Left ventricle myocardium superior (tissue), 1 donor: ENCODE data around the gene HOXA10. TPM values are rescaled to one million over a fixed set of nuclear protein-coding genes. Genes with fewer than 3 reads are reported as not detected.

ENCODE experiments used
- ATAC-seq: fragments of 200-7000 bp; cut with Tn5 transposase; one replicate; pipeline ENCODE4 v1.9.1; 2020; ENCODE audit warnings: mild to moderate bottlenecking, moderate library complexity
- DNase-seq: peaks from one replicate; pipeline ENCODE4 v3.0.0-alpha.2; 2020
- intact Hi-C: fragments of 100-400 bp; cut with micrococcal nuclease; formaldehyde crosslinking; loops from one replicate; pipeline ENCODE4 v1.11.0; 2022
- total RNA-seq: library from RNA; stranded (reverse); fragmentation: NEBNext Ultra II Directional; extraction: Animal tissue kit (Norgen Biotek cat#: 25700); gene quantifications from one replicate; pipeline ENCODE4 v1.2.1, GENCODE V29; 2021
- donor health status: DM: no; HTN: yes; CAD: no; lungs with severe emphysema.

HOXA10 gene
- total RNA-seq, 1 donor from 2014 or later, result not detected

GRCh38 chr7:27172315-27172774 lies 1.8 kb downstream of the HOXA10 start:
- ATAC-seq, result no peak
- intact Hi-C loops, result no loop called here

GRCh38 chr7:27171637-27172314 lies 2.3 kb downstream of the HOXA10 start:
- no peak for DNase-seq
- no peak for ATAC-seq
- intact Hi-C loops, result no loop called here

More at GRCh38 chr7:27172315-27172774, 1.8 kb downstream of the HOXA10 start:
- no peak for DNase-seq

- no peak for ATAC-seq
- intact Hi-C loops, result no loop called here
- no peak for DNase-seq
Measured at GRCh38 chr7:27171325-27171636, 2.8 kb downstream of the HOXA10 start.

- no peak for ATAC-seq
- DNase-seq, result no peak
- intact Hi-C loops, result no loop called here
Measured at GRCh38 chr7:27170426-27171324, 3.4 kb downstream of the HOXA10 start.

GRCh38 chr7:27169658-27170425 lies 4.3 kb downstream of the HOXA10 start:
- peak; percentile 12 for DNase-seq
- ATAC-seq, result no peak
- intact Hi-C loops, result loop anchor here (10.0 kb wide), 1 partner anchor 795 kb away; no protein-coding TSS in a partner anchor

GRCh38 chr7:27168265-27168947 lies 5.7 kb downstream of the HOXA10 start:
- ATAC-seq (no peak), DNase-seq (peak; percentile 12)
- intact Hi-C loops, result loop anchor here (10.0 kb wide), 1 partner anchor 794 kb away; no protein-coding TSS in a partner anchor

GRCh38 chr7:27167916-27168264 lies 6.2 kb downstream of the HOXA10 start:
- intact Hi-C loops, result loop anchor here (10.0 kb wide), 1 partner anchor 793 kb away; no protein-coding TSS in a partner anchor
- DNase-seq, result no peak
- ATAC-seq, result no peak

GRCh38 chr7:27166531-27167505 lies 7.3 kb downstream of the HOXA10 start:
- peak; percentile 25 for DNase-seq
- intact Hi-C loops, result loop anchor here (10.0 kb wide), 1 partner anchor 792 kb away; no protein-coding TSS in a partner anchor
- ATAC-seq, result no peak

- DNase-seq (peak; percentile 20), ATAC-seq (no peak)
- intact Hi-C loops, result loop anchor here (10.0 kb wide), 1 partner anchor 791 kb away; no protein-coding TSS in a partner anchor
Measured at GRCh38 chr7:27165996-27166530, 8.1 kb downstream of the HOXA10 start.

GRCh38 chr7:27165089-27165995 lies 8.8 kb downstream of the HOXA10 start, which contains the start of gene HOXA9:
Gene HOXA9, minus strand, starts transcription at chr7:27165537. Its CDS starts 80 bp downstream, at chr7:27165457.
- intact Hi-C loops, result loop anchor here (10.0 kb wide), 1 partner anchor 791 kb away; no protein-coding TSS in a partner anchor
- no peak for ATAC-seq
- peak; percentile 60 for DNase-seq

GRCh38 chr7:27164367-27165088 lies 9.6 kb downstream of the HOXA10 start:
- no peak for ATAC-seq
- intact Hi-C loops, result loop anchor here (5.0 to 10.0 kb wide), 2 partner anchors 482 to 790 kb away; no protein-coding TSS in a partner anchor
- DNase-seq, result peak; percentile 30

GRCh38 chr7:27164045-27164366 lies 10.1 kb downstream of the HOXA10 start:
- no peak for DNase-seq
- intact Hi-C loops, result loop anchor here (5.0 to 10.0 kb wide), 2 partner anchors 482 to 789 kb away; no protein-coding TSS in a partner anchor
- ATAC-seq, result no peak

GRCh38 chr7:27163288-27164044 lies 10.7 kb downstream of the HOXA10 start:
- intact Hi-C loops, result loop anchor here (5.0 to 10.0 kb wide), 2 partner anchors 481 to 789 kb away; no protein-coding TSS in a partner anchor
- ATAC-seq, result no peak
- DNase-seq, result peak; percentile 7

- DNase-seq (no peak), ATAC-seq (no peak)
- intact Hi-C loops, result loop anchor here (5.0 to 10.0 kb wide), 2 partner anchors 480 to 788 kb away; no protein-coding TSS in a partner anchor
Measured at GRCh38 chr7:27162561-27163287, 11.4 kb downstream of the HOXA10 start.
